CD14-positive monocyte (primary cell): ENCODE results near the gene FXYD6. TPM values are rescaled to one million over a fixed set of nuclear protein-coding genes. Genes with fewer than 3 reads are reported as not detected.

Experiments used
- DNase-seq, 3 donors: peaks; one replicate each; pipeline ENCODE4 v3.0.0-alpha.2; 2011 to 2022
- H2AFZ ChIP-seq: 2 replicates; pipeline ENCODE4 v1.6.0; 2012; ENCODE audit warnings: mild to moderate bottlenecking, low read depth, low read length, inconsistent platforms; ENCODE audit not compliant: insufficient read depth, poor library complexity, severe bottlenecking
- H3K27ac ChIP-seq, 2 donors: 1 replicate in 1 of 2; 2 replicates in 1 of 2; pipeline ENCODE4 v1.5.1; 2012 to 2013; ENCODE audit warnings: low read length in 2 of 2, control low read depth in 1 of 2, inconsistent platforms in 1 of 2, low read depth in 1 of 2, mild to moderate bottlenecking in 1 of 2
- H3K27me3 ChIP-seq, 2 donors: one replicate each; pipeline versions ENCODE4 v1.6.0 to v1.6.1; 2011 to 2013; ENCODE audit warnings: low read length in 2 of 2; ENCODE audit not compliant: control insufficient read depth in 2 of 2, insufficient read depth in 2 of 2
- H3K36me3 ChIP-seq, 2 donors: replicated peaks in 1 of 2; 1 replicate in 1 of 2; 2 replicates in 1 of 2; pipeline versions ENCODE4 v1.5.1 to v1.6.1; 2012 to 2013; ENCODE audit warnings: low read length in 2 of 2, control low read depth in 1 of 2, inconsistent platforms in 1 of 2, mild to moderate bottlenecking in 1 of 2; ENCODE audit not compliant: insufficient read depth in 2 of 2, control insufficient read depth in 1 of 2
- H3K4me1 ChIP-seq, 2 donors: 1 replicate in 1 of 2; 2 replicates in 1 of 2; pipeline versions ENCODE4 v1.5.1 to v1.6.1; 2012 to 2013; ENCODE audit warnings: low read length in 2 of 2, control low read depth in 1 of 2, inconsistent platforms in 1 of 2, mild to moderate bottlenecking in 1 of 2, moderate library complexity in 1 of 2; ENCODE audit not compliant: insufficient read depth in 2 of 2, control insufficient read depth in 1 of 2
- H3K4me2 ChIP-seq: replicated peaks from 2 replicates; pipeline ENCODE3; 2012; ENCODE audit warnings: low read length, moderate library complexity, mild to moderate bottlenecking; ENCODE audit not compliant: poor library complexity, severe bottlenecking; ENCODE audit errors: extremely low read depth
- H3K4me3 ChIP-seq, 3 experiments: fragments of 200-600 bp in 1 of 3; sonication (generic) in 1 of 3; replicated peaks in 1 of 3; 1 replicate in 2 of 3; 2 replicates in 1 of 3; pipeline ENCODE4 v1.5.1; 2011 to 2013; ENCODE audit warnings: low read length in 3 of 3, mild to moderate bottlenecking in 3 of 3, control low read depth in 2 of 3, low read depth in 2 of 3, inconsistent platforms in 1 of 3, moderate library complexity in 1 of 3
- H3K79me2 ChIP-seq: 2 replicates; pipeline ENCODE4 v1.6.0; 2012; ENCODE audit warnings: mild to moderate bottlenecking, control low read depth, inconsistent platforms, low read length, moderate library complexity; ENCODE audit not compliant: insufficient read depth
- H3K9ac ChIP-seq: 2 replicates; pipeline ENCODE4 v1.6.0; 2017; ENCODE audit warnings: low read length, mild to moderate bottlenecking; ENCODE audit not compliant: insufficient read depth, poor library complexity, severe bottlenecking
- H3K9me3 ChIP-seq, 2 donors: replicated peaks in 1 of 2; 1 replicate in 1 of 2; 2 replicates in 1 of 2; pipeline versions ENCODE4 v1.5.1 to v1.6.1; 2012 to 2013; ENCODE audit warnings: low read length in 2 of 2, control low read depth in 1 of 2; ENCODE audit not compliant: control insufficient read depth in 1 of 2, insufficient read depth in 1 of 2
- H4K20me1 ChIP-seq: 2 replicates; pipeline ENCODE4 v1.6.0; 2012; ENCODE audit warnings: mild to moderate bottlenecking, low read length, control low read depth, moderate library complexity; ENCODE audit not compliant: insufficient read depth
- H3K27ac Mint-ChIP-seq, 7 donors: one replicate each; pipeline ENCODE4 v1.8.0; 2020; ENCODE audit warnings: mild to moderate bottlenecking in 7 of 7, mixed read lengths in 7 of 7, moderate library complexity in 6 of 7, inconsistent platforms in 2 of 7
- H3K27me3 Mint-ChIP-seq, 3 donors: one replicate each; pipeline ENCODE4 v1.8.0; 2021 to 2022; ENCODE audit warnings: low read depth in 3 of 3, mild to moderate bottlenecking in 3 of 3, mixed read lengths in 3 of 3, moderate library complexity in 3 of 3, inconsistent platforms in 1 of 3
- H3K36me3 Mint-ChIP-seq, 2 donors: one replicate each; pipeline ENCODE4 v1.8.0; 2020; ENCODE audit warnings: mixed read lengths in 2 of 2, inconsistent platforms in 1 of 2, mild to moderate bottlenecking in 1 of 2
- H3K4me1 Mint-ChIP-seq: one replicate; pipeline ENCODE4 v1.8.0; 2020; ENCODE audit warnings: mild to moderate bottlenecking, mixed read lengths
- H3K4me3 Mint-ChIP-seq, 2 donors: one replicate each; pipeline ENCODE4 v1.8.0; 2020; ENCODE audit warnings: mild to moderate bottlenecking in 2 of 2, mixed read lengths in 2 of 2, moderate library complexity in 1 of 2
- H3K9me3 Mint-ChIP-seq, 7 donors: one replicate each; pipeline ENCODE4 v1.8.0; 2020 to 2022; ENCODE audit warnings: mixed read lengths in 7 of 7, mild to moderate bottlenecking in 6 of 7, moderate library complexity in 6 of 7, inconsistent platforms in 2 of 7
- WGBS: methylation state at CpG from one replicate; pipeline ENCODE4 v1.1.5; 2013; ENCODE audit warnings: missing lambda C conversion rate; ENCODE audit not compliant: insufficient coverage; 5-methylcytosine and 5-hydroxymethylcytosine counted together
- intact Hi-C, 2 donors: fragments of 100-400 bp; cut with micrococcal nuclease; formaldehyde crosslinking; loops; one replicate each; pipeline versions ENCODE4 v1.15.0 to v1.15.1; 2023
- polyA plus RNA-seq, 3 donors: library from polyadenylated mRNA; depleted of rRNA in 1 of 3; unstranded in 2 of 3; stranded (reverse) in 1 of 3; fragments of 300-500 nt in 2 of 3; fragments of >200 nt in 1 of 3; fragmentation: Illumina TruSeq in 2 of 3; gene quantifications; 1 replicate in 2 of 3; 2 replicates in 1 of 3; pipeline ENCODE4 v1.2.3, GENCODE V29; 2012 to 2021
- TF ChIP-seq, protein P1 (sequence below): fragments of 200-600 bp; IDR thresholded peaks from one replicate; pipeline ENCODE4 v1.8.0; 2022; ENCODE audit warnings: antibody characterized with exemption, mild to moderate bottlenecking

Gene FXYD6
- polyA plus RNA-seq, 3 donors, result 36.4 to 52.1 (median 44.1) TPM

DNA sequence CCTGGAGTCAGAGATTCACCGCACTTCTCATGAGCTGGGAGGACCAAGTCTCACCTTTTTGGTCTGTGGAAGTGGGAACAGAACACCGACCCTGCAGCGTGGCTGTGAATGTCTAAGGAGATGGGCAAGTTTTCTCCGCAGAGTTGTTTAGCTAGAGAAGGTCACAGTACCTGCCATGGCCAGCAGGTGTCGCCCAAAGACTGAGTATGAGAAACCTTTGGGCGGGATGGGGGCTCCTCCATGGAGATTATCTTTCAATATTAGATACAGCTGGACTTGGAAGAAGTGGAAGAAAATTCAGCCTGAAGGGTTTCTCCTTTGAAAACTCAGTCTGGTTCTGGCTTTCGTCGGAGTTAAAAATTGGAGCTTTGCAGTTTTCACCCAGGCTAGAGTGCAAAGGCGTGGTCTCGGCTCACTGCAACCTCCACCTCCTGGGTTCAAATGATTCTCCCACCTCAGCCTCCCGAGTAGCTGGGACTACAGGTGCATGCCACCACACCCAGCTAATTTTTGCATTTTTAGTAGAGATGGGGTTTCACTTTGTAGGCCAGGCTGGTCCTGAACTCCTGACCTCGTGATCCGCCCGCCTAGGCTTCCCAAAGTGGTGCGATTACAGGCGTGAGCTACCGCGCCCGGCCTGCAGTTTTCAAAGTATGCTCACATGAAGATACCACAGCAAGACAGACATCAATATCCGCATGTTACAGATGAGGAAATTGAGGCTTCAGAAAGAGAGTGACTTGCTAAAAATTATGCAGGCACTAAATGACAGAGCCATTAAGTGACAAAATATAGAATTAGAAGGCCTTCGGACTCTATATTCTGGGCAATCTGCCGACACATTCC, 68.8 kb downstream of the FXYD6 start:
- no peaks in the 10 kb centered on the region for H3K79me2 ChIP-seq
- Mint-ChIP-seq H3K4me3 (peak overlapping the region in 1 of 2 donors; percentile 75), H3K9me3 (peaks cover 0 to 2% (median 0%) of the 10 kb centered on the region in 7 donors), H3K27ac (peak overlapping the region; percentile 81 to 97 (median 91)), H3K36me3 (peaks cover 2 to 4% of the 10 kb centered on the region in 2 donors), H3K4me1 (peaks cover 57% of the 10 kb centered on the region), H3K27me3 (peaks cover 2 to 12% (median 3%) of the 10 kb centered on the region in 3 donors)
- no peaks in the 10 kb centered on the region for H4K20me1 ChIP-seq
- H3K27ac ChIP-seq, result peak overlapping the region; percentile 68 to 85
- intact Hi-C loops, result loop anchor here (5.0 kb wide), 2 partner anchors 35 to 140 kb away; no protein-coding TSS in a partner anchor
- H3K4me3 ChIP-seq, result peak overlapping the region in 1 of 3 experiments; percentile 36
- 26% methylated on average over 10 of the region's 22 CpGs for WGBS
- peak; percentile 66 to 76 (median 76) for DNase-seq
- no peaks in the 10 kb centered on the region for H3K9me3 ChIP-seq
- H3K9ac ChIP-seq, result peak overlapping the region; percentile 55
- peak overlapping the region; percentile 6 for H3K4me2 ChIP-seq
- no peak overlapping the region for H2AFZ ChIP-seq
- H3K4me1 ChIP-seq, result peaks cover 54 to 56% of the 10 kb centered on the region in 2 donors
- TF ChIP-seq, protein P1, sequence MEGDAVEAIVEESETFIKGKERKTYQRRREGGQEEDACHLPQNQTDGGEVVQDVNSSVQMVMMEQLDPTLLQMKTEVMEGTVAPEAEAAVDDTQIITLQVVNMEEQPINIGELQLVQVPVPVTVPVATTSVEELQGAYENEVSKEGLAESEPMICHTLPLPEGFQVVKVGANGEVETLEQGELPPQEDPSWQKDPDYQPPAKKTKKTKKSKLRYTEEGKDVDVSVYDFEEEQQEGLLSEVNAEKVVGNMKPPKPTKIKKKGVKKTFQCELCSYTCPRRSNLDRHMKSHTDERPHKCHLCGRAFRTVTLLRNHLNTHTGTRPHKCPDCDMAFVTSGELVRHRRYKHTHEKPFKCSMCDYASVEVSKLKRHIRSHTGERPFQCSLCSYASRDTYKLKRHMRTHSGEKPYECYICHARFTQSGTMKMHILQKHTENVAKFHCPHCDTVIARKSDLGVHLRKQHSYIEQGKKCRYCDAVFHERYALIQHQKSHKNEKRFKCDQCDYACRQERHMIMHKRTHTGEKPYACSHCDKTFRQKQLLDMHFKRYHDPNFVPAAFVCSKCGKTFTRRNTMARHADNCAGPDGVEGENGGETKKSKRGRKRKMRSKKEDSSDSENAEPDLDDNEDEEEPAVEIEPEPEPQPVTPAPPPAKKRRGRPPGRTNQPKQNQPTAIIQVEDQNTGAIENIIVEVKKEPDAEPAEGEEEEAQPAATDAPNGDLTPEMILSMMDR, result peak; percentile 99
- H3K27me3 ChIP-seq, result no peaks in the 10 kb centered on the region
- no peaks in the 10 kb centered on the region for H3K36me3 ChIP-seq

DNA sequence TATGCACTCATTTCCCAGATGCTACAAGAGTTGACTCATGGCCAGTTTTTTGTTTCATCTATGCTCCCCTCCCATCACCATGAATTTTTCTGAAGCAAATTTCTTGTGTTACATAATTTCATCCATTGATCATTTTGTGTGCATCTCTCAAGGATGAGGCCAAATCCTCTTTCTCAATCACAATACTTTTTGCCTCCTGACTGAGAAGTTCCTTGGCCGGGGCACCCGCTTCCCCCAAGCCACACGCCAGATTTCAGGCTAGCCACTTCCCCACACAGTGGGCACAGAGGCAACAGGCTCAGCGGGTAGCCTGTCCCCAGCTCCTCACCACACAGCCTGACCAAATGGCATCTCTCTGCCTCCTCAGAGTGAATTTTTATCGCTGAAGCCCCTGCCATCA, 69.6 kb downstream of the FXYD6 start:
- Histone ChIP-seq H3K79me2 (no peaks in the 10 kb centered on the region), H3K4me1 (peaks cover 54 to 56% of the 10 kb centered on the region in 2 donors), H2AFZ (no peak overlapping the region), H3K9me3 (no peaks in the 10 kb centered on the region), H3K4me3 (peak overlapping the region in 1 of 3 experiments; percentile 36), H3K27ac (peak overlapping the region; percentile 68 to 85), H3K27me3 (no peaks in the 10 kb centered on the region), H4K20me1 (no peaks in the 10 kb centered on the region), H3K4me2 (peak overlapping the region; percentile 6), H3K36me3 (no peaks in the 10 kb centered on the region), H3K9ac (peak overlapping the region; percentile 55)
- TF ChIP-seq, protein P1, result no peak
- Mint-ChIP-seq H3K27ac (peak overlapping the region; percentile 48 to 97 (median 91)), H3K9me3 (peaks cover 0 to 2% (median 0%) of the 10 kb centered on the region in 7 donors), H3K27me3 (peaks cover 4 to 17% (median 6%) of the 10 kb centered on the region in 3 donors), H3K4me1 (peaks cover 57% of the 10 kb centered on the region), H3K4me3 (peak overlapping the region in 1 of 2 donors; percentile 26), H3K36me3 (peaks cover 2 to 4% of the 10 kb centered on the region in 2 donors)
- DNase-seq, result peak; percentile 71 to 82 (median 78)
- 2% methylated on average over 4 of the region's 5 CpGs for WGBS
- intact Hi-C loops, result loop anchor here (5.0 kb wide), 2 partner anchors 35 to 140 kb away; no protein-coding TSS in a partner anchor
